NOMO-1 treated with DMSO at 0.1 percent for 48 hours (cell line): ENCODE measurements around the gene RPRM.
"Not testable (repeated sequence)": the region's sequence is repeated elsewhere in the genome, so short reads cannot be mapped to it uniquely, and the experiment has no call there.

Source experiments
- DNase-seq: peaks from one replicate; lab custom pipeline; 2025; ENCODE audit not compliant: unreplicated experiment; lab: John Stamatoyannopoulos, UW

RPRM gene

DNA sequence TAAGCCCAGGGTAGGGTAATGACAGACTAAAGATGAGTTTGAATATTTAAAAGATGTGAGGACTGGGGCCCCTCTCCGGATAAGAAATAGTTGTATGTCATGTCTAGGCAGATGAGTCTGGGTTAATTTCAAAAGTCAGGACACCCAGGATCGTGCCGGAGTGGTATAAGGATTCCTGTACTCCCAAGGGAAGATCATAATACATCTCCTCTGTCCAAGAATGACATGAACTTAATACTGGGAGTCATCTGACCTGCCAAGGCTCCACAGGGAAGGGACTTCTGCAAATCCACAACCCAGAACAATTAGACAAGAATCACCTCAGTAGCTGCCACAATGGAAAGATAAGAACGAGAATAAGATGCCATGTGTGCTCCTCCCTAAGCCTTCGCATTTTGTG is 17.1 kb downstream of the RPRM start:
- no peak for DNase-seq

DNA sequence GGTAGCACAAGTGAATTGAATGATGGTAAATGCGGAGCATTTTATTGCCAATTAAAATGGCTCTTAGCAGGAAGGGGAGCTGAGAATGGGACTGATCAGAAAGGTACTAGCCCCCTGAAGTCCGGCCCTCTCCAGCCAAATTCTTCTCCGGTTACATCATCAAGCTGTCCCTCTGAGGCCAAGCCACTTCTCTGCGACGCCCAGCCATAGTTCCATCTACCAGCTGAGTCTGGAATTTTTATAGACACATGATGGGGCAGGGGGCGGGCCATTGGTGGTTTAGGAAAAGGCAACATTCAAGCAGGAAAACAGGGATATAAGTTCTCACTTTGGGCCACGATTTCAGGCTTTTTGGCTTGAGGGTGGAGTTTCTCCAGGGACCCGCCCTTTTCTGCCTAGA is 22.7 kb downstream of the RPRM start:
- no peak for DNase-seq

DNA sequence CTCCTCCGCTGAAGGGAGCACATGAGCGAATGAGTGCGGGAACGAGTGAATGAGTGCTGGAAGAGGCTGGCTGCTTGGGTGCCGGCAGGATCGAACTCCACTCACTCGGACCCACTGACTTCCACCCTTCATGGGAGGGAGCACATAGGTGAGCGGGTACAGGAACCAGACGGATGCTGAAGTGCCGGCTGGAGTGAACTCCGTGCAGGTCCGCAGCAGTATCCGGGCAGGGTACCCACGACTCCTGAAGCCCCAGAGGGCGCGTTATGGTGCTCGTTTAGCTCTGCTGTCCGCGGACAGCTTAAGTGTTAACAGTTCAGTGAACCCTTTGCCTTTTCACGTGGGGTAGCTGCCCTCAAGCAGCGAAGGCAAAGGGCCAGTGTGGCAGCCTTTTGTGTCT is 23.2 kb downstream of the RPRM start:
- no peak for DNase-seq

DNA sequence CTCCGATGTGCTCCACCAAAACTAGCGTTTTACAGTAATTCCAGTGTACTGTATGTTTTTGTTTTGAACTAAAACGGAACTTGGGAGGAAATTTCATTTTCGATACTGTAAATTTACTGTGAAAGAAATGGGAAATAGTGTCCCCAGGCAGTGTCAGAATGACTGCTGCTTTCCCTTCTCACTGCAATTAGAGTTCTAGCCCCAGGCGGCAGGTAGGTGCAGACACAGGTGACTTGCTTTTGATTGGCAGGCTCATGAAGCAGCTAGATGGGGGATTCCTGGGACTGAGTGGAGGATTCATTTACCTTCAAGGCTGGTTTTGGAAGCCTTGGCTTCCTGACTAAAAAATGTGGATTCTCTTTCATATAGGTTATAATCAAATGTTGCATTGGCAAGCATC is 27.0 kb downstream of the RPRM start:
- DNase-seq, result no peak

DNA sequence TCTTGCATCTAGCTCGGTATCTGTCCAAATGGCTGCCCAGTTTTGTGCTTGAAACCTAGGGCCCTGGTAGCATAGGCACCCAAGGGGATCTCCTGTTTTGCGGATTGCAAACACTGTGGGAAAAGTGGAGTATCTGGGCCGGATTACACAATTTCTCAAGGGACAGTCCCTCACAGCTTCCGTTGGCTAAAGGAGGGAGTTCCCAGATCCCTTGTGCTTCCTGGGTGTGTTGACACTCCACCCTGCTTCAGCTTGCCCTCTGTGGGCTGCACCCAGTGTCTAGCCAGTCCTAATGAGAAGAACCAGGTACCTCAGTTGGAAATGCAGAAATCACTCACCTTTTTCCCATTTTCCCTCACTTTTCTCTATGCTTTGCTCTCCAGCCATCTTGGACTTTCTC is 35.5 kb downstream of the RPRM start:
- no peak for DNase-seq

DNA sequence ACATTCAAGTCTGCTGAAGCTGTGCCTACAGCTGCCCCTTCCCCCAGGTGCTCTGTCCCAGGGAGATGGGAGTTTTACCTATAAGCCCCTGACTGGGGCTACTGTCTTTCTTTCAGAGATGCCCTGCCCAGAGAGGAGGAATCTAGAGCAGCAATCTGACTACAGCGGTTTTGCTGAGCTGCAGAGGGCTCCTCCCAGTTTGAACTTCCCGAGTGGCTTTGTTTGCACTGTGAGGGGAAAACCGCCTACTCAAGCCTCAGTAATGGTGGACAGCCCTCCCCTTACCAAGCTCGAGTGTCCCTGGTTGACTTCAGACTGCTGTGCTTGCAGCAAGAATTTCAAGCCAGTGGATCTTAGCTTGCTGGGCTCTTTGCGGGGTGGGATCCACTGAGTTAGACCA is 35.9 kb downstream of the RPRM start:
- DNase-seq, result not testable (repeated sequence)

DNA sequence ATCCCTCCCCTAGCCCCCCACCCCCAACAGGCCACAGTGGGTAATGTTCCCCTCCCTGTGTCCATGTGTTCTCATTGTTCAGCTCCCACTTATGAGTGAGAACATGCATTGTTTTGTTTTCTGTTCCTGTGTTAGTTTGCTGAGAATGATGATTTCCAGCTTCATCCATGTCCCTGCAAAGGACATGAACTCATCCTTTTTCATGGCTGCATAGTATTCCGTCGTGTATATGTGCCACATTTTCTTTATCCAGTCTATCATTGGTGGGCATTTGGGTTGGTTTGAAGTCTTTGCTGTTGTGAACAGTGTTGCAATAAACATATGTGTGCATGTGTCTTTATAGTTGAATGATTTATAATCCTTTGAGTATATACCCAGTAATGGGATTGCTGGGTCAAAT is 38.5 kb downstream of the RPRM start:
- DNase-seq, result not testable (repeated sequence)

DNA sequence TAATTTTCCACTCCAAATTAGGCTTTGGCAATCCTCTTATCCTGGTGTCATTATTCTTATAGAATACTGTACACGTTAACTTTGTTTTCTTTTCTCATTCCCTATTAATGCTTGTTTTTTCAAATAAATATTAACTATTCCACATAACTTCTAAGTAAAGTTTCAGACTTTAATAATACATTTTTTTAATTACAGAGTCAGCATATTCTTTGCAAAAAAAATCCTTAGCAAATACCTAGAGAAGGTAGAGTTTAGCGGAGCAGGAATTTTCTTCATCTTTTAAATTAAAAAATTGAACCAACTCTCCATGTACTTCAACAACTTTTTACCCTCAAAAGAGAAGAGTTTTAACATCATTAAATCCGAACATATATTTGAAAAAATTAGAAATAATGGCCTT is 45.2 kb downstream of the RPRM start:
- no peak for DNase-seq

DNA sequence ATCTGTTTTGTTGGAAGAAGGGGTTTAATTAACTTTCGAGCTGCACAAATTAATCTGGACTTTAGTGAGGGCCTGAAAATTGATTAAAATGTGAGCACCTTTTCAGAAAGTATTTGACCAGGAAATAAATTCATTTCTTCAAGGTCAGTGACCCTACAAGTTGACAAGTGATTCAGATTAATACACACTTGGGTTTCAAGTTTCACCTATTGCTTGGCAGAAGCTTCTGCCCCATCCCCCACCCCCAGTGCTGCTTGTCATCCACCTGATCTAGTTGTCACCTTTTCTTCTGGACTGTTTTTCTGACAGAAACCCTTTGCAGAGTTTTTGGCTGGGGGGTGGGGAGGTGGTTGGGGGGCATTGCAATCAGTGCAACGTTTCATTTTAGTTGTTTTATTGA is 46.2 kb downstream of the RPRM start:
- no peak for DNase-seq

DNA sequence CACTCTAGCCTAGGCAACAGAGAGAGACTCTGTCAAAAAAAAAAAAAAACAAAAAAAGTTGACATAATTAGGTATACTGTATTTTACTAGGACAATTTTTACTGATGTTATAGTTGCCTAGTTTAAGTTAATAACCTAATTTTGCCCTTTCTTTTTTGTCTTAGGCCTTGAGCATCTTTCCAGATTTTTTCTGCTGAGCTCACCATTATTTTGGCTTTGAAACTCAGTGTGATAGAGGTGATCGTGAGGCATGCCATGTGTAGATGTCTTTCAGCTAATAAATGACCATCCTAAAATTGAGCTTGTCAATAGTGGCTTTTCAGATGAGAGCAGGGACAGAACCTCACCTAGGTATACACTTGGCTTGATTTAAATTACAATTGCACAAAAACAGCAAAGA is 47.4 kb downstream of the RPRM start:
- DNase-seq, result no peak
